Sciatic nerve (tissue), 2 donors: ENCODE results near the gene HSPA6. TPM values are rescaled to one million over a fixed set of nuclear protein-coding genes. Genes with fewer than 3 reads are reported as not detected.
"Not testable (repeated sequence)": the region's sequence is repeated elsewhere in the genome, so short reads cannot be mapped to it uniquely, and the experiment has no call there.

ENCODE experiments used
- ATAC-seq: fragments of 200-7000 bp; cut with Tn5 transposase; one replicate; pipeline ENCODE4 v1.9.1; 2020; ENCODE audit warnings: mild to moderate bottlenecking, moderate library complexity
- DNase-seq: peaks from one replicate; pipeline ENCODE4 v3.0.0-alpha.2; 2020; ENCODE audit warnings: low spot score
- intact Hi-C: fragments of 100-400 bp; cut with DNase I; formaldehyde crosslinking; loops from one replicate; pipeline ENCODE4 v1.14.2; 2022
- total RNA-seq: library from RNA; stranded (reverse); fragmentation: NEBNext Ultra II Directional; extraction: Animal tissue kit (Norgen Biotek cat#: 25700); gene quantifications from one replicate; pipeline ENCODE4 v1.2.1, GENCODE V29; 2021
- donor health status: DM: no; HTN: no; CAD: no.
- donor health status: DM: no; HTN: no; CAD: no.

The HSPA6 gene
- total RNA-seq, 1 donor from 2014 or later: 13.4 TPM

GRCh38 chr1:161554340-161554739 lies 30.0 kb downstream of the HSPA6 start:
- DNase-seq, ATAC-seq, intact Hi-C loops: not testable (repeated sequence)

- not testable (repeated sequence) for DNase-seq
- peak; percentile 75 for ATAC-seq
These were observed 30.6 kb downstream of the HSPA6 start for GRCh38 chr1:161554815-161555417.

GRCh38 chr1:161556143-161556542 lies 31.8 kb downstream of the HSPA6 start:
- DNase-seq, ATAC-seq, intact Hi-C loops: not testable (repeated sequence)

More at GRCh38 chr1:161554815-161555417, 30.6 kb downstream of the HSPA6 start:
- intact Hi-C loops: not testable (repeated sequence)

GRCh38 chr1:161556990-161557389 lies 32.6 kb downstream of the HSPA6 start:
- intact Hi-C loops, ATAC-seq: not testable (repeated sequence)

GRCh38 chr1:161557506-161558450 lies 33.4 kb downstream of the HSPA6 start:
- ATAC-seq, intact Hi-C loops, DNase-seq: not testable (repeated sequence)

More at GRCh38 chr1:161556990-161557389, 32.6 kb downstream of the HSPA6 start:
- DNase-seq: not testable (repeated sequence)

GRCh38 chr1:161560960-161561715 lies 36.8 kb downstream of the HSPA6 start:
- DNase-seq, intact Hi-C loops: not testable (repeated sequence)
- peak; percentile 91 for ATAC-seq

- DNase-seq, intact Hi-C loops: not testable (repeated sequence)
- ATAC-seq: peak; percentile 56
These were observed 38.1 kb downstream of the HSPA6 start for GRCh38 chr1:161562441-161562840.

- intact Hi-C loops, DNase-seq, ATAC-seq: not testable (repeated sequence)
These were observed 39.2 kb downstream of the HSPA6 start for GRCh38 chr1:161563522-161563921.

- intact Hi-C loops, ATAC-seq, DNase-seq: not testable (repeated sequence)
These were observed 42.2 kb downstream of the HSPA6 start for GRCh38 chr1:161566602-161566960.

- DNase-seq, intact Hi-C loops, ATAC-seq: not testable (repeated sequence)
These were observed 47.4 kb downstream of the HSPA6 start for GRCh38 chr1:161571703-161572102.

Other genes with a start within 250 kb of the HSPA6 start
- 4,832 TPM for gene MPZ, start 214.6 kb upstream of the HSPA6 start, total RNA-seq
- gene SDHC, start 210.2 kb upstream of the HSPA6 start, total RNA-seq: 124 TPM
- 0.49 TPM for gene CFAP126, start 156.7 kb upstream of the HSPA6 start, total RNA-seq
- gene FCGR2A, start 19.1 kb upstream of the HSPA6 start, total RNA-seq: 100 TPM
- gene FCGR3A, start 25.3 kb downstream of the HSPA6 start, total RNA-seq: 48.8 TPM
- 20.7 TPM for gene FCGR3B, start 106.6 kb downstream of the HSPA6 start, total RNA-seq
- gene FCGR2B, start 138.6 kb downstream of the HSPA6 start, total RNA-seq: 30.2 TPM
- gene FCRLA, start 182.7 kb downstream of the HSPA6 start, total RNA-seq: 0.49 TPM
- gene FCRLB, start 197.0 kb downstream of the HSPA6 start, total RNA-seq: 4.9 TPM
- 22.7 TPM for gene DUSP12, start 225.2 kb downstream of the HSPA6 start, total RNA-seq
- gene ATF6, start 241.8 kb downstream of the HSPA6 start, total RNA-seq: 29.1 TPM